Hippocampal formation (tissue), 2 donors: ENCODE results near the gene APBA2.
"Not testable (repeated sequence)": the region's sequence is repeated elsewhere in the genome, so short reads cannot be mapped to it uniquely, and the experiment has no call there.

Experiments used
- DNase-seq, 2 donors: peaks; one replicate each; lab custom pipeline; 2025; lab: John Stamatoyannopoulos, UW

The APBA2 gene

GRCh38 chr15:29162411-29162810, 276.6 kb downstream of the APBA2 start:
- DNase-seq = no peak

DNA sequence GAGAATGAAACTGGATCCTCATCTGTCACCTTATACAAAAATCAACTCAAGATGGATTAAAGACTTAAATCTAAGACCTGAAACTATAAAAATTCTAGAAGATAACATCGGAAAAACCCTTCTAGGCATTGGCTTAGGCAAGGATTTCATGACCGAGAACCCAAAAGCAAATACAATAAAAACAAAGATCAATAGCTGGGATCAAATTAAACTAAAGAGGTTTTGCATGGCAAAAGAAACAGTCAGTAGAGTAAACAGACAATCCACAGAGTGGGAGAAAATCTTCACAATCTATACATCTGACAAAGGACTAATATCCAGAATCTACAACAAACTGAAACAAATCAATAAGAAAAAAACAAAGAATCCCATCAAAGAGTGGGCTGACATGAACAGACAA, 281.3 kb downstream of the APBA2 start:
- DNase-seq = not testable (repeated sequence)
